ENCODE results near the gene MVB12B. TPM values are rescaled to one million over a fixed set of nuclear protein-coding genes. Genes with fewer than 3 reads are reported as not detected.

The MVB12B gene
- total and polyA plus RNA-seq, 2 of the 8 experiments (the other 6 are each of a cell fraction or from before 2014, with no cell fraction given), result 2.6 to 5.0 TPM

DNA sequence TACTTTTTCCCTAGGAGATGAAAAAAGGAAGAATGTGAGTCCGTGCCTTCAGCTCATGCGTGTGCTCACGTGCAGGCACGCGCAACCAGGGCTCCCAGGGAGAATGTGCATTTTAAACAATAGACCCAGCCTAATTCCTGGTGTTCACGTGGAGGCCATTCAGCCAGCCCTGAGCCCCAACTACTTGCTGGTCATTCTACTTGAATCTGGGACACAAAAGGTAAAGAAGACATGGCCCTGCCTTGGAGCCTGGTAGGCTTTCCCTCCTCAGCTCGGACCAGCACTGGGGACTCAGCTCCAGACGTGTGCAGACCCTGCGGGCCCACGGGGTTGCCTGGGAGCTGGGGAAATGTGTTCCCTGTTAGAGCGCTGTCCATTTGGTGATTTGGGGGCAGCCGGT, 125.5 kb downstream of the MVB12B start:
- POLR2A ChIA-PET (ENCODE audit: partially characterized antibody), result no interaction called here
- FAIRE-seq (no peak), DNase-seq (ENCODE audit: low read depth in 1 of 2, low spot score in 2 of 2) (no peak)
- no peaks in the 10 kb centered on the region for H3K27me3 ChIP-seq (replicated peaks in 1 of 4; ENCODE audit: control insufficient read depth in 3 of 4, extremely low read depth in 1 of 4, insufficient read depth in 3 of 4, low read length in 3 of 4)
- H3K4me3 ChIP-seq (ENCODE audit: extremely low read depth in 1 of 4, insufficient read depth in 2 of 4, low read depth in 3 of 4, low read length in 4 of 4), result no peak overlapping the region
- peaks cover 0 to 4% (median 0%) of the 10 kb centered on the region in 4 experiments; a peak in 2 of 7 replicates for H3K4me1 ChIP-seq (replicated peaks in 1 of 4; ENCODE audit: control insufficient read depth in 3 of 4, insufficient read depth in 4 of 4, low read length in 3 of 4)
- H4K91ac ChIP-seq (replicated peaks; ENCODE audit: insufficient read length, low read length), result peak overlapping the region; percentile 23
- no peak overlapping the region for H2AFZ ChIP-seq (ENCODE audit: low read length)
- H2BK15ac ChIP-seq (ENCODE audit: low read length), result no peak overlapping the region
- no peaks in the 10 kb centered on the region for H3K79me2 ChIP-seq (ENCODE audit: control insufficient read depth in 1 of 2, insufficient read depth in 2 of 2, low read length in 2 of 2)
- H3K9me3 ChIP-seq (ENCODE audit: insufficient read depth in 2 of 2, low read depth in 1 of 2, low read length in 1 of 2), result no peaks in the 10 kb centered on the region
- no peak overlapping the region for H2BK5ac ChIP-seq (ENCODE audit: low read depth, low read length)
- H2AK5ac ChIP-seq (ENCODE audit: low read depth, low read length), result no peak overlapping the region
- WGBS, 2 experiments (ENCODE audit: extremely low coverage in 1 of 2, insufficient coverage in 1 of 2, insufficient read length in 1 of 2, insufficient replicate concordance in 2 of 2, low coverage in 1 of 2, low lambda C conversion rate in 2 of 2, missing lambda C conversion rate in 1 of 2), result 91% methylated on average over 11 of the region's 12 CpGs; no CpG with 5 or more reads in 1 of the 2 experiments
- H3K27ac ChIP-seq (ENCODE audit: low read depth, low read length), result no peak overlapping the region
- H4K20me1 ChIP-seq (replicated peaks in 1 of 2; ENCODE audit: control insufficient read depth in 1 of 2, insufficient read depth in 2 of 2, low read length in 2 of 2), result peaks cover 0 to 2% of the 10 kb centered on the region in 2 experiments
- H3K79me1 ChIP-seq (ENCODE audit: low read depth, low read length), result no peaks in the 10 kb centered on the region
- H3K36me3 ChIP-seq (ENCODE audit: control insufficient read depth in 2 of 4, insufficient read depth in 4 of 4, low read length in 3 of 4), result no peaks in the 10 kb centered on the region
- no peak overlapping the region for H2BK120ac ChIP-seq (replicated peaks; ENCODE audit: low read depth, low read length)
- H4K5ac ChIP-seq (ENCODE audit: insufficient read length, low read depth, low read length), result no peak overlapping the region
- H3K23ac ChIP-seq (ENCODE audit: insufficient read length), result no peak overlapping the region
- H3K56ac ChIP-seq (replicated peaks; ENCODE audit: insufficient read length, low read depth, low read length), result no peak overlapping the region
- no peaks in the 10 kb centered on the region for H3K23me2 ChIP-seq (ENCODE audit: low read depth, low read length)
- no peak overlapping the region for H3K4me2 ChIP-seq (ENCODE audit: insufficient read depth in 1 of 2, low read depth in 2 of 2, low read length in 2 of 2)
- CTCF ChIA-PET (ENCODE audit: partially characterized antibody), result interaction anchor here (0.8 to 2.1 kb wide), 8 partner anchors 10 to 106 kb away, joined by 3 to 11 read pairs (median 4); no protein-coding TSS in a partner anchor
- no peak overlapping the region for H3K18ac ChIP-seq (ENCODE audit: extremely low read depth, low read length)
- H3K4ac ChIP-seq (replicated peaks; ENCODE audit: insufficient read length, low read depth, low read length), result no peak overlapping the region
- no peak overlapping the region for H4K8ac ChIP-seq (ENCODE audit: extremely low read depth, insufficient read depth, low read length)
- no peak overlapping the region for H3K9ac ChIP-seq (replicated peaks in 1 of 4; ENCODE audit: extremely low read depth in 1 of 4, low read depth in 3 of 4, low read length in 3 of 4)
- no peak overlapping the region for H2BK12ac ChIP-seq (ENCODE audit: low read depth, low read length)
- no peak overlapping the region for H3K14ac ChIP-seq (ENCODE audit: insufficient read length)
- no peak overlapping the region for H2BK20ac ChIP-seq (ENCODE audit: low read length)
- TF ChIP-seq HDAC6 (IDR thresholded peaks at IDR 0.05; ENCODE audit: low read depth, low read length), result no peak
- TF ChIP-seq MAFK (IDR thresholded peaks at IDR 0.05; ENCODE audit: low read depth, low read length), result no peak
- no peak for TF ChIP-seq TAF1 (IDR thresholded peaks at IDR 0.05; ENCODE audit: low read depth, low read length)
- no peak for TF ChIP-seq BRCA1 (IDR thresholded peaks at IDR 0.05; ENCODE audit: low read depth, low read length)
- no peak for TF ChIP-seq CEBPB (IDR thresholded peaks at IDR 0.05; ENCODE audit: low read depth, low read length)
- TF ChIP-seq CBX8 (IDR thresholded peaks at IDR 0.05; ENCODE audit: borderline replicate concordance, low read depth, low read length), result no peak
- no peak for TF ChIP-seq GABPA (IDR thresholded peaks at IDR 0.05; ENCODE audit: borderline replicate concordance, insufficient read depth, low read length)
- TF ChIP-seq KDM4A (IDR thresholded peaks at IDR 0.05; ENCODE audit: low read depth, low read length, severe bottlenecking), result no peak
- no peak for TF ChIP-seq SRF (IDR thresholded peaks at IDR 0.05; ENCODE audit: low read depth, low read length)
- TF ChIP-seq RXRA (IDR thresholded peaks at IDR 0.05; ENCODE audit: insufficient read depth, low read depth, low read length), result no peak
- TF ChIP-seq, protein P1, sequence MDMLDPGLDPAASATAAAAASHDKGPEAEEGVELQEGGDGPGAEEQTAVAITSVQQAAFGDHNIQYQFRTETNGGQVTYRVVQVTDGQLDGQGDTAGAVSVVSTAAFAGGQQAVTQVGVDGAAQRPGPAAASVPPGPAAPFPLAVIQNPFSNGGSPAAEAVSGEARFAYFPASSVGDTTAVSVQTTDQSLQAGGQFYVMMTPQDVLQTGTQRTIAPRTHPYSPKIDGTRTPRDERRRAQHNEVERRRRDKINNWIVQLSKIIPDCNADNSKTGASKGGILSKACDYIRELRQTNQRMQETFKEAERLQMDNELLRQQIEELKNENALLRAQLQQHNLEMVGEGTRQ (IDR thresholded peaks at IDR 0.05; ENCODE audit: low read length), result no peak
- no peak for TF ChIP-seq SIX5 (IDR thresholded peaks at IDR 0.05; ENCODE audit: low read depth, low read length)
- no peak for TF ChIP-seq CHD1 (IDR thresholded peaks at IDR 0.05; ENCODE audit: low read depth, low read length)
- TF ChIP-seq, protein P2, sequence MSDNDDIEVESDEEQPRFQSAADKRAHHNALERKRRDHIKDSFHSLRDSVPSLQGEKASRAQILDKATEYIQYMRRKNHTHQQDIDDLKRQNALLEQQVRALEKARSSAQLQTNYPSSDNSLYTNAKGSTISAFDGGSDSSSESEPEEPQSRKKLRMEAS (IDR thresholded peaks at IDR 0.05), result no peak
